Measurements from ENCODE around the gene LACC1.
A peak's percentile ranks its signal among the peaks of the same experiment; 100 is the strongest.

Gene LACC1

DNA sequence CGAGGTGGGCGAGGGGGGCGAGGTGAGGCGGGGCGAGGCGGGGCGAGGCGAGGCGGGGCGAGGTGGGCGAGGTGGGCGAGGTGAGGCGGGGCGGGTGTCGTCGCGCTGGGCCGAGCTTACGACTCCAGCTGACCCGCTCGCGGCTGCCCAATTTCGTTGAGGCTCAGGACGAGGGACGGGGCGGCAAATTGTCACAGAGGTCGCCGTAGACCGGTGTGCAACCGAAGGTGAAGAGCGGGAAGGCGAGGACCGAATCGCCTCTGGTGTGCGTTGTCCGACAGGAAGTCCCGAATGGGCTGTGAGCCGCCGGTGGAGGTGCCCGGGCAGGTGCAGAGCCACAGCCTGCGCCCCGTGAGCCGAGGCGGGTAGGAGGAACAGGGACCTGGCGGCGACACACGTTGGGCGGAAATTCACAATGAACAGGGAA is at the start of gene LACC1:
Gene LACC1 (plus strand): TSS at position 150 of the 427 bp plus-strand sequence. CDS start 1,082 bp downstream, outside the sequence.
- no peak for DNase-seq (ENCODE audit: low spot score)

DNA sequence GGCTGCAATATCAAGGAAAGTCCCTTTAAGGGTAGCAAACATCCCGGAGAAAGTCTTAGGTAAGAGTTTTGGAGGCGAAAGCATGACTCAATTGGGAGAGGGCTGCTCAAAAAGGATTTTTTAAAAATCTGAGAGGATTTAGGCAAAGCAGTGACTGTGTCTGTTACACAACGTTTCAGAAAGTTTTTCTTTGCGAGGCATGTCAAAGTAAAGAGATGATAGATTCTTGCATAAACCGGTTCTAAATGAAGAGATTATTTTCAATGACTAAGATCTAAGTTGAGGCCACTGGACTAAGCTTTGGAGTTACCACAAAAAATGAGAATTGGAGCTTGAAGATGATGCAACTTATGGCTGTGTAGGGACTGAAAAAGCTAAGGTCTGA is 49.2 kb upstream of the LACC1 start:
- no peak for DNase-seq (ENCODE audit: low spot score)

DNA sequence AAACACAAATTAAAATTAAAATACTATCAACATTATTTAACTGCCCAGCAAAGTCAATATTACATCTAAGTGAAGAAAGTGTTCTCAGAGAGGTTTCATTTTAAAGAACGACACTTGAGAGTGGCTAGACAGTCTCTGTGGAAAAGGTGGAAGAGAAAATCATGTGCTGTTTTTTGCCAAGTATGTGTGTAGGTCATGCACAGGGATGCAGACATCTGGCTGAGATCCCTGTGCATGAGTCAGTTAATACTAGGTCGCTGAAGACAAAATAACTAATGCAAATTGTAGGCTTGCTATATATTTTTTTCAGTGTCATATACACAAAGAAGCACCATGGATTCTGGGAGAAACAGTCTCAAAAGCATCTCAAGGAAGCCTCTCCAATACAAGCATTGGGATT is 48.6 kb upstream of the LACC1 start:
- no peak for DNase-seq (ENCODE audit: low spot score)

DNA sequence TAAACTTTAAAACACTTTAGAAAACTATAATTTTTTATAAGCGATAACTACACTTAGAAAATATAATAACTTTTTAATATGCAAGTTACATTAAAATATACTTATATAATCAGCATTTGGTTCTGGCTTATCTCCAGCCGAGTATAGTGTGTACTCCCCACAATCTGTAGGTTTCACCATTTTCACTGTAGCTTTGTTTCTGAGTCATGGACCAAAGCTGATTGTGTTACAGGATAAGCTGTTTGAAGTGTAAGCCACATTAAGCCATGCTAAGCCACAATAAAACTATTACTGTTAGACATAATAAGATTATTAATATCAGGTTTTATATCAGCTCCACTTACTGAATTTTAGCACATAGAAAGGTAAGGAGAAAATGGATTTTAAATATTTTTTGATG is 44.0 kb upstream of the LACC1 start:
- DNase-seq (ENCODE audit: low spot score), result no peak

DNA sequence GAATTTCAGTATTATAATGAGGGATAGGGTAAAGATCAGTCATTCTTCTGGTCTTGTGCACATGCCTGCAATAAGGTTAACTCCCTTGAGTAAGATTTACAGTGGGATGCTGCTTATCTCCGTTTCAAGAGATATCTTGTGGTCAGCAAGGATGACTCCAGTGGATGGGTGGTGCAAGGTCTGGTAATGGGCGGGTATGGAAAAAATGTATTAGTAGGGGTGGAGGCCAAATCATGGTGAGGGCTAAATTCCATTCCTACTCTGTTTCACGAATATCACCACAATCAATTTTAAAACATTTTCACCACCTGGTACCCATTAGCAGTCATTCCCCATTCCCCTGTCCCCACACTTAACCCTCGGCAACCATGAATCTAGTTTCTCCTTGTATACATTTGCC is 40.8 kb upstream of the LACC1 start:
- no peak for DNase-seq (ENCODE audit: low spot score)

DNA sequence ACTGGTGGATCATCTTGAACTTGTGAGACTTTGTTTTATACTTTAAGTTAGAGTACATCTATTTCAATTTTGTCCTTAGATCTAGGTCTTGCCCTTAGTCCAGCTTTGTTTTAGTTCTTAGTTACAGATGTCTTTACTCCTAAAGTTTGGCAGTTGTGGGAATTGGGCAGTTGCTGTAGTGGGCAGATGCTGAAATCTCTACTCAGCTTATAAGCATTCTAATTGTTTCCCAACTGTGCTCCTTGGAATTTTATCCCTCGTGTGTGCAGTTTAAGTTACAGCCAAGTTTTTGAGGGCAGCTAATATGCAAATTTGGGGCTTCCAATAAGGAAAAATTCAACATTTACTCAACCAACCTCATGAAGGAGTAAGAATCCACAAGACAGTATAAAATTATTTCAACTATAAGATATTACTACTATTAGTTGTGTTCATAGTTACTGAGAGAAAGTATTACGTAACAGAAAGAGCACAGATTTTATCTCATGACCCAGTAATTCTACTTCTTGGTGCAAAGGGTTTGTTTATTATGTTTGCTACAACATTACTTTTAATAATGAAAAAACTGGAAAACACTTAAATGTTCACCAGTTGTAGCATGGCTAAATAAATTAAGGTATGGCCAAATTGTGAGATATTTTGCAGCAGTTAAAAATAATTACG is 33.1 kb upstream of the LACC1 start:
- DNase-seq (ENCODE audit: low spot score), result no peak

DNA sequence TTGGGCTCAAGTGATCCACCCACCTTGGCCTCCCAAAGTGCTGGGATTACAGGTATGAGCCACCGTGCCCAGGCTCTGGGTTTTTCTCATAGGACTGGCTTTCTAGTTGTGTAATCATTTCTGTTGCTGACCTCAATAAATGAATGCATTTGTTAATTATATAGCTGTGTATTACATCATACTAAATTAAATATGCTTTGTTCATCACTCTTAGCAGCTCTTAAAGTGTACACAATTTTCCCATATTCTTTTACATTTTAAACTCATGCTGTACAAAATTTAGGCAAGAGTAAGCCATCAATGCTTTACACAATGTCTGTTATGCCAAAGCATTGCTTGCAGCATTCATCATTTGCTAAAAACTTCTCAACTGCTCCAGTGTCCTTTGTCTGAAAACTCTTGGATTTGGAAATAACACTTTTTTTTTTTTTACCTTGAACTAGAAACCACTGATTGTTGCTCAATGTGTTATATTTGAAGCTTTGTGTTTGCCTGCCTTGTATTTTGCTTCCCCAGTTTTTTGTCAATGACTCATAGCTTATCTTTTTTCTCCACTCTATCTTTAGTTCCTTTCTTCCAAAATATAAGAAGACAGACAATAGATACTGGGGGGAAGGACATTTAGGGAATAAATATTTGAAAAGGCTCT is 31.6 kb upstream of the LACC1 start:
- DNase-seq (ENCODE audit: low spot score), result no peak

DNA sequence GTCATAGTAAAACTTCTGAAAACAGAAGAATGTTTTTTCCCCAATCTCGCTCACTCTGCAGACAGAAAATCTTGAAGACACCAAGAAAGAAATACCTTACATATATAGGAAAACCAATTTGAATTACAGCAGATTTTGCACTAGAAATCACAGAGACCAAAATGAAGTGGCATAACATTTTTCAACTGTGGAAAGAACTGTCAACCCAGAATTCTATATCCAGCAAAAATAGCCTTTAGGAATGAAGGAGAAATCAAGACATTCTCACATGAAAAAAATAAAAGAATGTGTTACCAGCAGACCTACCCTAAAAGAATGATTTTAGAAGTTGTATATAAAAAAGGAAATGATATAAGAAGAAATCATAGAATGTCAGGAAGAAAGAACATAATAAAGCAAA is 28.8 kb upstream of the LACC1 start:
- no peak for DNase-seq (ENCODE audit: low spot score)

DNA sequence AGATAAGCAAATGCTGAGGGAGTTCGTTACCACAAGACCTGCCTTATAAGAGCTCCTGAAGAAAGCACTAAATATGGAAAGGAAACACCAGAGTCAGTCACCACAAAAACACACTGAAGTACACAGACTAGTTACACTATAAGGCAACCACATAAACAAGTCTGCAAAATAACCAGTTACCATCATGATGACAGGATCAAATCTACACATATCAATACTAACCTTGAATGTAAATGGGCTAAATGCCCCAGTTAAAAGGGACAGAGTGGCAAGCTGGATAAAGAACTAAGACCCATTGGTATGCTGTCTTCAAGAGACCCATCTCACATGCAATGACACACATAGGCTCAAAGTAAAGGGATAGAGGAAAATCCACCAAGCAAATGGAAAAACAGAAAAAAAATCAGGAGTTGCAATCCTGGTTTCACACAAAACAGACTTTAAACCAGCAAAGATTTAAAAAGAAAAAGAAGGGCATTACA is 26.7 kb upstream of the LACC1 start:
- no peak for DNase-seq (ENCODE audit: low spot score)

DNA sequence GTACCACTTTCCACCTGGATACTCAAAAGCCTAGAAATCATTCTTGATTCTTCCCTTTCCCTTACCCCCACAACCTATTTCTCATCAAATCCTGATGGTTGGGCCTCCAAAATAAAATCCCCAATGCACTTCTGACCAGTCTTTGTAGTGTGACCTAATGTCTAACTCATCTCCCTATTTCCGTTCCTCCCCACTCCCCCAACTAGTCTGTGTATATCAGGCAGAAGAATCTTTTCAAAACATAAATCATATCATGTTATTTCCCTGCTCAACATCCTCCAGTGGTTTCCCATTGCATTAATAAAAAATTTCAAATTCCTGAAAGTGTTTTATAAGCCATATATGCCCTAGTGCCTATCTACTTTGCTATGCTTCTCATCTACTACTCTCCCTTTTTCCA is 17.8 kb upstream of the LACC1 start:
- no peak for DNase-seq (ENCODE audit: low spot score)

DNA sequence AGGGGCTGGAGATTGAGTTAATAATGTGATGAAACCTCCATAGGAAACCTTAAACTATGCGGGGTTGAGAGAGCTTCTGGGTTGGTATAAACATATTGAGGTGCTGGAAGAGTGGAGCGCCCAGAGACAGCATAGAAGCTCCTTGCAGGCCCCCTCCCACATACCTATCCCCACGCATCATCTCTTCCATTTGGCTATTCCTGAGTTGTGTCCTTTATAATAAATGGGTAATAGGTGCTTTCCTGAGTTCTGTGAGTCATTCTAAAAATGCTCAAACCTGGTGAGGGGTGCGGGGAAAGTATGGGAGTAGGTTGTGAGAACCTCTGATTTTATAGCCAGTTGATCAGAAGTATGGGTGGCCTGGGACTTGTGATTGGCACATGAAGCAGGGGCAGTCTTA is 14.8 kb upstream of the LACC1 start:
- no peak for DNase-seq (ENCODE audit: low spot score)

DNA sequence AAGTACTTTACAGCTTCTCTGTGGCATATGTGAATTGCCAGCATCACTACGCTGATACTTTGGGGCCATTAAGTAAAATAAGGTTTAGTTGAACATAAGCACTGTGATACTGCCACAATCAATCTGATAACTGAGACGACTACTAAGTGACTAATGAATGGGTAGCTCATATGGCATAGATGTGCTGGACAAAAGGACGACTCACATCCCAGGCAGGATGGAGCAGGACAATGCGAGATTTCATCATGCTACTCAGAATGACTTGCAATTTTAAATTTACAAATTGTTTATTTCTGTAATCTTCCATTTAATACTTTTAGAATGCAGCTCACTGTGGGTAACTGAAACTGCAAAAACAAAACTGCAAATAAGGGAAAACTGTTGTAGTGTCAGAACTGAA is 13.8 kb upstream of the LACC1 start:
- no peak for DNase-seq (ENCODE audit: low spot score)

DNA sequence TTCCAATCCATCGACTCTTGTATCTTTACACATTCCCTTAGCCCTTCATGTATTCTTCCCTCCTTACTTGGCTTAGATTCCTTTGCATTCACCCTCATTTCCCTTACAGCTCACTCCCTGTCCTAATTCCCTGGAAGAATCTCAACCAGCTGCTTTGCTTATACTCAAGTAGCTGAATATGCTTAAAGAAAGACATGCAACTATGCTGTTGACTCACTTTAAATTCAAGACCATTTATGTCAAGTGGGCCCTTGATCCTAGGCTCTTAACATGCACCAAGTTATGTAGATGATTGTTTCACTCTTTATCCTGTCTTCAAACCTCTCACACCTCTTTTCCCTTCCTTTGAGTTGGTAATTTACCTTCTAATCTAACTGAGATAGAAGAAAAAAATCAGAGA is 7.5 kb upstream of the LACC1 start:
- no peak for DNase-seq (ENCODE audit: low spot score)

DNA sequence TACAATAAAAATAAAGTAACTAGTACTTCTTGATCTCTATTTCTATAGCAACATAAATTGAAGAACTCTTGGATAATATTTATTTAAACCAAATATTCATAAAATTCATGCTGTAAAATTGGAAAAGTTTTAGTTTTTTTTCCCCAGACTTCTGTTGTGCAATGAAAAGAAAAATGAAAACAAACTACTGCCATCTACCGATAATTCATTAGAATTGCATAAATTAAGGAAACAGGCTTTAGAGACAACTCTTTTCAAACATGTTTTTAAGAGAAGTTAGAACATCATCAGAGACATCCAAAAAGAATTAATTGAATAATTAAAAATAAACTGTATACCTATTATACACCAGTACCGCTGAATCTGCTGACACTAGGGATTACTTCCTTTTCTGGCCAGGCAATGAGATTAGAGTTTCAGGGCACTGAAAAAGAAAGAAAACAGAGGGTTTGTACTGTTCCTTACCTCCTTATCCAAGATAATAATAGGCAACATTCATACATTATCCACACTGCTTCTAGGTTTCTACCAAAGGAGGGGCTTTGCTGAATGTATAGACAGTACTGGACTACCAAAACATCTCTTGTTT is 5.1 kb upstream of the LACC1 start:
- peak; percentile 56 for DNase-seq (ENCODE audit: low spot score)

DNA sequence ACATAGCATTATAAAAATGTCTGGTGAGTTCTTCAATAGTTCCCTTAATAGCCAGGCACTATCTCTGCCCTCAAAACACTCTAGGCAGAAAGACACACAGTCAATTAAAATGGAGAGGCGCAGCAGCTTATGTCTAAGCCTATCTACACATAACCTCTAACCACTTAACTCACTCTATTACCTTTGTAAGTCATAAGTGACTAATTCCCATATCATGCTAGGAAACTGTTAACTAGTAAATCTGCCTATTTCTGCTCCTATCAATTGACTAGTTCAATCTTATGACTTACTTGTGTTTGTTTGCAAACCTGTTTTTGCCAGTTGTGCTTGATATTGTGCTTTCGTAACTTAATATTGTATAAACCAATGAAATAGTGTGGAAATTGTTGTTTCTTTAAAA is 3.3 kb upstream of the LACC1 start:
- no peak for DNase-seq (ENCODE audit: low spot score)

DNA sequence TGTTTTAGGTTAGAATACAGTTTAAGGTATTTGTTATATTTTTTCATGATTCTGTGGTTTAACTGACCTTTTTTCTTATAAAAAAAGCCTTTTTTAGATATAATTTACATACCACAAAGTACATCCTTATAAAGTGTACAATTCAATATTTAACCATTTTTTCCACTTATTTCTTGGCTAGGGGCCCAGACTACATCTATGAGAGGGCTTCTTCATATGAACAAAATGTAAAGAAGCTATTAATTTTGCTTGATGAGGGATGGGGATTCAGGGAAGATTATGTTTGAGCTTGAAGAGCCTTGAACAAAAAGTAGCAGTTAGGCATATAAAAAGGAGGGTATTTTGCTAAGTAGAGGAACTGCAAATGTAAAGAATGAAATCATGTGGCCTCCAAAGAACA is 2.4 kb upstream of the LACC1 start:
- no peak for DNase-seq (ENCODE audit: low spot score)

DNA sequence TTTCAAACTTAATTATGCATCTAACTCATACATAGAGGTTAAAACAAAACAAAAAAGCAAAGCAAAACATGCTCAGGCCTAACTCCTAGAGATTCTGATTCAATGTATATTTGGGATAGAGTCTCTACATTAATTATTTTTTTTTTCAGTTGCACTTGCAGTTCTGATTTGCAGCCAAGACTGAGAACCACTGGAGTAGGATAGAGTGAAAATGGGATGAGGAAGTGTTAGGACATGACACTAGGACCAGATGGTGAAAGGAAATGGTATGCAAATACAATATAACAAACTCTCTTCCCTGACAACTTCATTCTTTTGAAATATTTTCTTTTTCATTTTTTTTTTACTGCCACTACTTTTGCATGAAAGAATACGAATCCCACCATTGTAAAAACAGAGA is 1.9 kb upstream of the LACC1 start:
- DNase-seq (ENCODE audit: low spot score), result no peak

DNA sequence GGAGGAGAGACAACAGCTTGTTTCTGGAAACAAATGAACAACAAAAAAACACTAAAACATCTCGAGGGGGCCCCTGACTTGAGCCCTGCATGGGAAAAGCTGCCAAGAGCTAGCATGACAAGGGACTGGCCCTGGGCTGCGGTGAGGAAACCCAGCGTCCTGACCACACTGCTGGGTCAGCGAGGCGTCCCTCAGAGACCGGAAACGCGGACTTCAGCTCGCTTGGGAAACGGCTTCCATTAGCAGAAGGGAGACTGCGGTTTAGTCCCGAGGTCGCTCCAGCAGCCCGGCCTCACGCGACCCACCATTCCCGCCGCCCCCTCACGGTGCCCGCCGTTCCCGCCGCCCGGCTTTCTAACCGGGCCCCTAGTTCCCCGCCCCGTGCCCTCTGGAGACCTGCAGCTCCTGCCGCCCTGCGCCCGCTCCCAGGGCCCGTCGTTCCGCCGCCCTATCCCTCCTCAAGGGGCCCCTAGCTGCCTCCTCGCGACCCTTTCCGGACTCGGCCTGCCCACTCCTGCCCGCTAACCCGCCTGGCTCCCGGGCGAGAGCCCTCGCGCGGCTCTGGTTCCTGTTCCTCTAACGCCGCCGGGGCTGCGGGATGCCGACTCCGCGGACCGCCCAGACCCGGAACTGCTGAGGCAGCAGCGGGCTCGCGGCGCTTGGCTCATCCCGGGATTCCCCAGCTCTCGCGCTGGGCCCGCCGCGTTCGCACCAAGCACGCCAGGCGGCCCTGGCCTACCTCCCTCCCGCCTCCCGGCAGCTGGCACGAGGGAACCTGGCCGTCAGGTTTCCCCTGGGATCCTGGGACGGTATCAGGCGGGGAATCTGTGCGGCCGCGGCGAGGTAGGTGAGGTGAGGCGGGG is 581 bp upstream of the LACC1 start, which contains the start of gene CCDC122:
Gene CCDC122 (minus strand): TSS at position 849 of the 863 bp plus-strand sequence. CDS start 10,364 bp downstream, outside the sequence.
- peak; percentile 80 for DNase-seq (ENCODE audit: low spot score)

DNA sequence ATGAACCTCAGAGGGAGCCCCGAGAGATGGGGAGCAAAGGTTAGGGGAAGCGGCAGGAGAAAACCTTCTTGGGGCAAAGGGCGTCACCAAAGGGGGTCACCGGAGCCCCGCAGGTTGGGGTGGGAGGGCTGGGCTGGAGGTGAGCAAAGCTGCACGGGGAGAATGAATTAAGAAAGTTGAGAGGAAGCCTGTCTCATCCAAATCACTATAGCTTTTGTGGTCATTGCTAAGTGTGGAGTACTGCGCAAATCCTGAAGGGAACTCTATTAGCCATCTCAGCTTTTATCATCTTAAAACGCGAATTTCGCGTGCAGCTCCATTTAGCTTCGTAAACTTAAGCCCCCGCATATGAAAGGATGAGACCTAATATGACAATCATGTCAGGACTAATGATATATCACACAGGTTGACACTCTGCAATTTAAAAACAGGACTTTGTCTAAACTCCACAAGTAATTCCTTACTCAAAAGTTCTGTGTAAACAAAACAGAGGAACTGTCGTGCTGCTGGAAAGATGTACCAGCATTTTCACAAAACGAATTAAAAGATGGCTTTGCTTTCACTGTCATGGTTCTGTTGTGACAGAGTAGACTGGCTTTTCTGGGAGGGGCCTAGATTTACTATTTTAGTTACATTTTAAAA is 631 bp downstream of the LACC1 start:
- no peak for DNase-seq (ENCODE audit: low spot score)

DNA sequence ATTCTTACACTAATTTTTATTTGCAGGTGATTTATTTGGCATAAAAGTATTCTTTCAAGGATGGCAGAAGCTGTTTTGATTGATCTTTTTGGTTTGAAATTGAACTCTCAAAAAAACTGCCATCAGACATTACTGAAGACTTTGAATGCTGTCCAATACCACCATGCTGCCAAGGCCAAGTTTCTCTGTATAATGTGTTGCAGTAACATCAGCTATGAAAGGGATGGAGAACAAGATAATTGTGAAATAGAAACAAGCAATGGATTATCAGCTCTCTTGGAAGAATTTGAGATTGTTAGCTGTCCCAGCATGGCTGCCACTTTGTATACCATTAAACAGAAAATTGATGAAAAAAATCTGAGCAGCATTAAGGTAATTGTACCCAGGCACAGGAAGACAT is 1.2 kb downstream of the LACC1 start:
- DNase-seq (ENCODE audit: low spot score), result no peak

DNA sequence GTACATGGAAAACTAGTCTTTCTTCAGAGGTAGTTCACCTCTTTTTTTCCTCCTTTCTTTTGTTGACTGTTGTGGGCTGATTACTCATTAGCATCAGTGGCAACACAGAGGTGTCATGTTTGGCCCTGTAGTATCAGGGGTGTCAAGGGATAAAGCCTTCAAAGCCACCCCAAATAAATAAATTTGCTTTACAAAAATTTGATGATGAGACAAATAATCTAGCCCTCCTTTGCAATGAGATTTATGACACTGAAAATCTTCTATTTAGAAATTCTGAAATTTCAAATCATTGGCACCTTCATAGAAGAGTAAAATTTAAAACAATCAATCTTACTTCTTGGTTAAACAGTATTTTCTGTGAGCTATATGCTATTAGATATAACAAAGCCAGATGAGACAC is 1.9 kb downstream of the LACC1 start:
- no peak for DNase-seq (ENCODE audit: low spot score)

DNA sequence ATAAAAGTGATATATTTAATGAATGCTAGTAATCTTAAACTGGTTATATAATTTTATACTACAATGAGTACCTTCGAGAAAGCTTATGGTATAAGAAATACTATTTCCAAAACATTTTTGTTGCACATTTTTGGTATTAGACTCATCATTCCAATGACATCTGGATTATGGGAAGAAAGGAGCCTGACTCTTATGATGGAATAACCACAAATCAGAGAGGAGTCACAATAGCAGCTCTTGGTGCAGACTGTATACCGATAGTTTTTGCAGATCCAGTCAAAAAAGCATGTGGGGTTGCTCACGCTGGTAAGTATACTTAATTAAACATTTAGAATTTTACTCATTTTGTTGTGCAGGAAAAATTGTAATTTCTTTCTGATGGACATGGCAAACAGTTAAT is 3.9 kb downstream of the LACC1 start:
- no peak for DNase-seq (ENCODE audit: low spot score)

Data from LoVo (cell line).